HG03139 (cell line): Measurements from ENCODE around the gene PLPPR1.
"Not testable (repeated sequence)": the region's sequence is repeated elsewhere in the genome, so short reads cannot be mapped to it uniquely, and the experiment has no call there.

Experiments used
- ATAC-seq: cut with Tn5 transposase; IDR thresholded peaks from one replicate; pipeline ENCODE4 v1.9.1; 2021; ENCODE audit not compliant: unreplicated experiment

Gene PLPPR1

DNA sequence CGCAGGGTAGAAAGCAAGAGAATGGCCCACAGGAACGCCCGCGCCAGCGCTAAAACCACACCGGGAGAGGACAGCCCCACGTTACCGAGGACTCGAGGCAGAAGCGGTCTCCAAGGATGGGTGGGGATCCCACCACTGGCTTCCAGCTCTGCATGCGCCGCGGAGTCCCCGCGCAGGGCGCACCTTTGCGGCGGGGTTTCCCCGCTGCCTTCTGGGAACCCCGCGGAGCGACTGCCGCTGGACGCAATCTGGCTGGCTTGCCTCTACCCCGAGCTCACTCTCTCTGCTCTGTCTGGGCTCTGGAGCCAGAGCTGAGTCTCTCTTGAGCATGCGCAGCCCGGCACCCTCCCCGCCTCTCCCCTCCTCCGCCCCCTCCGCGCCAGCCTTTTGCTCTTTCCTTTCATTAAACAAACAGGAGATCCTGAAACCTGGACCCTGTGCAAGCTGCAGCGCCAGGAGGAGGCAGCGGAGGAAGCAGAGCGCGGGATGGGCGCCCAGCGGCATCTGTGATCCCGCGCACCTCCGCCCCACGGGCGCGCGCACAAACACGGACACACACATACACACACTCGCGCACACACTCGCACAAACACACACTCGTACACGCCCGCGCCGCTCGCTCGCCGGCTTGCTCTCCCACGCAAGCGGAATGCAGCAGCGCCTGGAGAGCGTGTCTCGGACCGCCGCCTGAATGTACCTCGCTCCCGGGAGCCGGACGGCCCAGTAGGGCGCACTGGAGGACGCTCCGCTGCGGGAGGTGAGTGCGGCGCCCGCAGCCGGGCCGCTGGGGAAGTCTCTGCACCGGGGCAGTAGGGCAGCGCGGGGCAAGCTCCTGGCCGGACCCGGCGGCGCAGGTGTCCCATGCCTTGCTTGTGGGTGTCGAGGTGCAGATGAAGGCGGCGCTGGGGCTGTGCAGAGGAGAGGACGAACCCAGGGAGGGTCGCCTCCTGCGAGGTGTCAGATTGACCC is at the start of gene PLPPR1:
PLPPR1 (plus strand) TSS at position 382 of the 969 bp plus-strand sequence.
- no peak for ATAC-seq

DNA sequence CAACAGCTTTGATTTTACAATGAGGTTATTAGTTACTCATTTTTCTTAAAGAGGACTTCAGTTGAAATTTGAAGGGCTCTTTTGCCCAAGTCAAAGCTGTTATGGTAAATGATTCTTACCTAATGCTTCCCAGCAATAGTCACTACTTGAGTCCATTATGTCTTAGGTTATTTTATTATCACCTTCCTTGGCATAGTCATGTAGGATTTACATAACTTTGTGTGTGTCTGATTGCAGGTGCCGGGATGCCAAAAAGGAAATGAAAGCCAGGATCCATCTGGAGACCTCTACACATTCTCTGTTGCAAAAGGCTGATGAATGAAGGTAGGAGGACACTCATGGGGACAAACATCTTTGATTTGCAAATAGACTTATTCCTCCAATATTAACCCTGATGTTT is 38.8 kb upstream of the PLPPR1 start:
- no peak for ATAC-seq

DNA sequence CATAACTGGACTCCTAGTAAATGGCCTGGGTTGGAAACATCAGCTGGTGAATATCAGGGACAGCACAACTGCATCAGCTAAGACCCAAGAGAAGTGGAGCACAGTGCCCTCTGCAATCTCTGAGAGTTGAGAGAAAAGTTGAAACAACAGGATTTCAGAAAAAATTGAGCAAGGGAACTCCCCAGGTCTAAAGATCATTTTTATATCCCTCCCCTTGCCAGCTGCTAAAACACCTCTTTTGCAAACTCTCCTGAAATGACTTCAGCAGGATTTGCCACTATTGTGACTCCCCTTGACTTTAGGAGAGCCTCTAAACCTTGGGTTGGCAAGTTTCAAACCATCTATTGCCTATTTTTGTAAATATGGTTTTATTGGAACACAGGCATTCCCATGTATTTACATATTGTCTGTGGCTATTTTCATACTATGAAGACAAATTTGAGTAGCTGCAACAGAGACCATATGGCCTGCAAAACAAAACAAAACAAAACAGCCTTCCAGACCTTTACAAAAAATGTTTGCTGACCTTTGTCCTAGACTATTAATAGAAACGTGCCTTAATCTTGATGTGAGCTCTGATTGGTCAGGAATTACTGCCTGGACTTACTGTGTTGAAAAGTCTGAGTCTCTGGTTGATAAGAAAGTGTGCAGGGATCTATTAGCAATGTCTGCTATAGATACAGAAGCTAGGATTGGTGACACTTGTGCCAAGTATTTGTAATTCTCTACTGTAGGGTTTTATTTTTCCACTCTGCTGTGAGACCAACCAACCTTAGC is 37.7 kb upstream of the PLPPR1 start:
- ATAC-seq, result no peak

DNA sequence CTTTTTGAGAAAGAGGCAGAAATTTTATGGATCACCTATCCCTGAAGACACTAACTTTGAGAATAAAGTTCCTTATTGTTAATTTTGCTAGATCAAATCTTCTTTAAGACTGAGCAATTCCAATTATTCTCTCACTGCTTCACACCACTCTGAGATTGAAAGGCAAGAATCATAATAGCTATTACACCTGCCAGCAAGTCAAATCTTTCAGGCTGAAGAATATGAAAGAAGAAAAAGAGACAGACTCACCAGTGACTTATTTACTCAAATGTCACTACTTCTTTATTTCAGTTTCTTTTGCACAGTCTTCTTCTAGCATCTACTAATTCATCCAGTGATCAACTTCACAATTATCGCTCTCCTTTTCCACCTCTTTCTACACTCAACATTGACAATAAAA is 35.9 kb upstream of the PLPPR1 start:
- no peak for ATAC-seq

DNA sequence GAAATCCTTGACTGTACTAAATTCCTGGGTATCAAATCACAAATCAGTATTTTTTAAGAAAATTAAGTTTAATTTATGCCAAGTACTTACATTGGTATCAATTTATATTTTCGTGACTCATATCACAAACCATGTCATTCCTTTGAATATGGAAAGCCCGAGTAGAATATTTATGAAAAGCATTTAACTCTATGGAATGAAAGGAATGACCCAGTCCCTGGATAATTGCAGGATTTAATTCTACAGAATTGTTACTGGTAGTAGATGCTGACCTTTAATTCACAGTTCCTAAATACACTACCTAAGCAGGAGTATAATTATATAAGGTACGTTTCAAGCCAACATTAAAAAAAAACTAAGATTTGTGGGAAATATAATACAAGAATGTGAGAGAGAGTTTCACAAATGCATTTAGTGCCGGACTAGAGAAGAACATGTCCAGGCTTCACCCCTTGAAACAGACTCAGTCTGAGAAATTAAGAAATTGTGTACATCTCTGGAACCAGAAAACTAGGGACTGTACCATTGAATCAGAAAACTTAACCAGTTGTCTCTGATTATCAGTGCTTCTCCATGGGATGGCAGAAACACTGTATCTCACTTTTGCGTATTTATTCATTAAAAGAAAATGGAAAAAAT is 28.5 kb upstream of the PLPPR1 start:
- no peak for ATAC-seq

DNA sequence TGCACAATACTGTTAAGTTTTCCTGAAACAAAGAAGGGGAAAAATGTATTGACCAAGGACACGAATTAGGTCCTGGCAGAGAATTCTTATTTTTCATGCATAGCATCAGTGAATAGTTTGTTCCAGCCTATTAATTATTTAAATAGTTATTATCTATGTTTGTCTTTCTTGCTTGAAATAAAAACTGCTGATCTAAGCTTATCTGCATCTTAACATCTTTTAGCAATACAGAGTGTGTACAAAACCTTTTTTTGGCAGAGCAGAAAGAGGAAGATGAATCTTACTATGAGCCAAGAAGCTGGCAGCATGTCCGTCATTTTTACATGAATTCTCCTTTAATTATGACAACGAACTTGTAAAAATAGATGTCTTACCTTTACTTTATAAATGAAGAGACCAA is 23.3 kb upstream of the PLPPR1 start:
- ATAC-seq, result no peak

DNA sequence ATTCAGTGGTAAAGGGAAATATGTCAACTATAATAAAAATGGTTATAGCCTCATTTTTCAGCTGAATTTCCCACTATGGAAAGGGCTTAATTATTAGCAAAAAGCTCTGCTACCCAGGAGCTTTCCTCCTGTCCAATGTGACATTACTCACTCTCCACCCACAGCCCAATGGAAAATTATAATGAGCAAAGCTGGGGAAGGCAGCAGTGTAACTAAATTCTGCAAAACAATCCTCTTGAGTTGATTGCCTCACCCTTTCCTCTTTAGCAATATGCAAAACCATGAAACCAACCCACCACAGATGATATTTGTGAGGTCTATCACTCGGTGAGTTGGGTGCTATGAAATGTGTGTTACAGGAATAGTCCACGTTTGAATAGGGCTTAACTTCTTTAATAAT is 14.0 kb upstream of the PLPPR1 start:
- no peak for ATAC-seq

DNA sequence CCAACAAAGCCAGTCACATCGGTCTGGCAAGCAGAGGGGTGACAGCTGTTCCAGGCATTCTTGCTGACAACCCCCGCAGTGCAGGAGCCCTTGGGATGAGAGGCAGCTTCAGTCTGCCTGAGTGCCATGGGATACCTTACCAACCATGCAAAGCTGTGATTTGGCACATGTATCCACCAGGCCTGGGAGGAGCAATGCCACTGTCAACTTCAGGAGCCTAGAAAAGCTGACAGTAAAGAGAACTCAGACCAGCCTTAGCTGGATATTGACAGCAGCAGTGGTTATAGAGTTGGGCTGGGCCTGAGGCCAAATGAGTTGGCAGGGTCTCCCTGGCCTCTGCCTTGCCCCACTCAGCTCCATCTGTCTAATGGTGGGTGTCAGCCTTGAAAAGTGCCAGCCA is 10.1 kb upstream of the PLPPR1 start:
- ATAC-seq, result no peak

DNA sequence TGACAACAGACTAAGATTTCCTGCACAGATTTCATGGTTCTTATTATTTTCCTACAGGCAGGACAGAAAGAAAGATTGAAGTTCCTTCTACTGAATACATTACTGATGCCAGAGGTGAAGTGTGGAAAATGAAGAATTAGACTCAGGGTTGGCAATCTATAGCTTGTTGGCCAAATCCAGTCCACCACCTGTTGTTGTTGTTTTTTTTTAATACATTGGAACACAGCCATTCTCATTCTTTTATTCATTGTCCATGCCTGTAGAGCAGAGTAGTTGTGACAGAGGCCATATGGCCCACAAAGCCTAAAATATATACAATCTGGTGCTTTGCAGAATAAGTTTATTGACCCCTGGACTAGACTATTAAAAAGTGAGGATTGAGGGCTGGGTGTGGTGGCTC is 5.8 kb upstream of the PLPPR1 start:
- ATAC-seq, result no peak

DNA sequence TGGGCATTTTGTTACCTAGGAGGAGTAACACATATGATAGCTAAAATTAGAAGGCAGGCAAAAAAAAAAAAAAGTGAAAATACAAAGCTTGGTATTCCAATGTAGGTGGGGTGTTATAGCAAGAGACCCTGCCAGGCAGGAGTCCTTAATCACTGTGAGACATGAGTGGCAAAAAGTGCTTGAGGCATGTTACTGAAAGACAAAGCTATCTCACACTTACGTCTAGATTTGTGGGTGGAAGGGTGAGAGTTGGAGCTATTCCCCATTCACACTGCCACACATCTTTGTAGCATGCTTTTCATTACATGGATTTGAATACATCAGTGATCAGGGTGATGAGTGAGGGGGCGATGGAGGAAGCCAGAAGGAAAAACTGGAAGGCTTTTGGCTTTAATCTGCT is 2.6 kb upstream of the PLPPR1 start:
- no peak for ATAC-seq

DNA sequence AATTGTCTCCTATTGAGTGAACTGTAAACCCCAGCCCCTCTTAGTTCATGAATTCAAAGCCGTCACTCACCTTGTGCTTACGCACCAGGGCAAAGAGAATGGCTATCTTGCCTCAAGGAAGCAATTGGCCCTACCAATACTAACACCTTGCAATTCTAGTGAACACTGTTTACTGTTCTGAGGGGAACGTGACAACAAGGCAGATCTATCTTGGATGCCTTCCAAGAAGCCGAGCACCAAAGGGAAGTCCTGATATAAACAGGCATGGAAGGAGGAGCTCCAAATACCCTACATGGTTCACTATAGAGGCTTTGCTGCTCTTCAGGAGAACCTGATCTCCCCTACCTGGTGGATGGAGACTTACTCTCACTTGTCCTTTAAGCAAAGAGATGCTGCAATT is 1.7 kb upstream of the PLPPR1 start:
- ATAC-seq, result no peak

DNA sequence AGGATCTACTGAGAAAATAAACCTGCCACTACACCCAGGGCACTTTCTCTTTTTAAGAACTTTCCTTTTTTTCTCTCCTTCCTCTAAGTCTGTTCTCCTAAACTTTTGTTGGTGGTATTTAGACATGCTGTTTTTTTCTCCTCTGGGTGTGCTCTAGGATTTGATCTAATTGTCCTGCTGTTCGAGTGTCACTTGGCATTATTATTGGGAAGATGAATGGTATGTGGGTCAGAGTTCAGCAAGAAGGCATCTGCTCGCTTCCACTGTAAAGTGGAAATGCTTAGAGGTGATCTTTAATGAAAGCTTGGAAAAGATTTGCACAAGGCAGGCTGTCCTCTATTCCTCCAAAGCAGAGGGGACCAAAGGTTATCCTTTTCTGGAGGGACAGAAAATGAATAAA is 1.3 kb upstream of the PLPPR1 start:
- no peak for ATAC-seq

DNA sequence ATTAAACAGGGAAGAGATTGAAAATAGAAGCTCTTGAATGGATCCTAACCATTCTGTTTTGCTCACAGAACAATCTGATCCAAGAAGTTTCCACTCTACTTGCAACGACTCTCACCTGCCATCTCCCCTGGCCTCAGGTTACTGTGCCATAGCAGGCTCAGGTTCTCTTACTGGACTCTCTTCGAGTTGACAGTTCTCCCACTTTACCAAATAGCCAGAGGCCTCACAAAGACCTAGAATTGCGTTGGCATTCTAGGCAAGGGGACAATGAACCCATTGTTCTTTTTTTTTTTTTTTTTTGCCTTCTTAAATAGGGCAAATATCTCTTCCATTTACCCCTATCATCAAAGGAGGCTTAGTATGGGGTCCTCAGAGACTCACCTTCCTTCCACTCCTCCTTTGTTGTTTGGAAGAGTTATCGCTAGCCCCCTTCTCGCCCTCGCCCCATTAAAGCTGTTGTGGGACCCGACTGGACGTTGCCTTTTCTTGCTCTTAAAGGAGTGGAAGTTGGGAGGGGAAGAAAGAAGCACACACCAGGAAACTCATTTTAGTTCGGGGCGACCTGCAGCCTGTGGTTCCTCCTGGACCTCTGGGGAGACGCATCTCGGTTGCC is 688 bp upstream of the PLPPR1 start:
- ATAC-seq, result no peak

DNA sequence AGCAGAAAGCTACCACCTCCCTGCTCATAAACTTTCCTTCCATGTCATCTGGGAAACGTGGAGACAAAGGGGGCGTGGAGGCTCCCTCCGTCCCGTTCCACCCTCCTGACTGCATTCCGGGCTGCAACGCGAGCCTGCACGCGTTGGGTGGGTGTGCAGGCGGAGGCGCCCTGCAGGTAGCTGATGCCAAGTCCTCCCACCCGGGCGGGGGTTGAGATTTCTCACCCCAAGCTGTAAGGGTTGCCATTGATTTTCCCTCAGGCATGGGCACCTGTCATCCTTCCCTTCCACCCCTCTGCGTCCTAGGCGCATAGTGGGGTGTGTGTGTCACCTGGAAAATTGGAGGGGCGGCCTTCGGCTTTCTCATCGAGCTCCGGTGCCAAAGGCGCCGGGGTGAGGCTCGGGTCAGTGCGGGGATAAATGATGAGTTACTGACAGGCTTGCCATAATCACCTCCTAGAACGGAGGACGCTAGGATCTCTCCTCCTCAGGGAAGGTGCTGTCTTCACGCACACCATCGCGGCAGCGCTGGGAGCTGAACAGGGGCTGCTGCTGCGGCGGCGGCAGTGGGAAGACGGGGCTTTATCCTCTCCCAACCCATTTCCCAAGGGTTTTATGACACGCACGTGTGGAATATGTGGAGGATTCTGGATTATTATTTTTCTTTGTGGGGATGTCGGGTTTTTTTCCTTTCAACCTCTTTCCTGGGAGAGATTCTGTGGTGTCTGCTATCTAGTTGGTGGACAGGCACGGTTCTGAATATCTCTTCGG is 973 bp downstream of the PLPPR1 start:
- ATAC-seq, result no peak

DNA sequence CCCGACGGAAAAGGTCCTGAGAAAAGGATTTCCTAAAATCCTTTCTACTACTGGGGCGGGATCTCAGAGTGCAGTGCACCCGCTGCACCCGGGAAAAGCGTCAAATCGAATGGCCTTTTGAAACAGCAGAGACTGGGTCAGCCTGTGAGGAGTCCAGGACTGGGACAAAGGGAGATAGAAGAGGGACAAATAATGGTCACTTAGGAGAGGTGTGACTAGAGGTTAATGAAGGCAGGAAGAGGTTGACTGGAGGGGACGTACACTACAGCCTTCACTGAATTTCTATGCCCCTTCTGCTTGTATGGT is 1.5 kb downstream of the PLPPR1 start:
- no peak for ATAC-seq

DNA sequence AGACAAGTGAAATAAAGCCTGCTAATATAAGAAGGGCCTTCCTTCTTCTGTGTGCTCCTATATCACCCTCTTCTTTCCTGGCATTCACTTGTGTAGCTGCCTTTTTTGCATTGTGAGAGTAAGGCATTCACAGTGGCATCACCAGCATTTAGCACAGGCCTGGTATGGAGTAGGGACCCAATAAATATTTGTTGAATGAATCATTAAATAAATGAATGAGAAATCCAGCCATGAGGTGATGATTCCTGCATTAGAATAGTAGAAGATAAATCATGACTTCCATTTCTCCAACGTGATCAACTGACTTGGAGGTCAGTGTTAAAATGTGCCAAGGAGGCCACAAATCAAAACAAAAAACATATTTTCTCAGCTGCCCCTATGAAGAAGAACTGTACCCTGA is 3.9 kb downstream of the PLPPR1 start:
- no peak for ATAC-seq

DNA sequence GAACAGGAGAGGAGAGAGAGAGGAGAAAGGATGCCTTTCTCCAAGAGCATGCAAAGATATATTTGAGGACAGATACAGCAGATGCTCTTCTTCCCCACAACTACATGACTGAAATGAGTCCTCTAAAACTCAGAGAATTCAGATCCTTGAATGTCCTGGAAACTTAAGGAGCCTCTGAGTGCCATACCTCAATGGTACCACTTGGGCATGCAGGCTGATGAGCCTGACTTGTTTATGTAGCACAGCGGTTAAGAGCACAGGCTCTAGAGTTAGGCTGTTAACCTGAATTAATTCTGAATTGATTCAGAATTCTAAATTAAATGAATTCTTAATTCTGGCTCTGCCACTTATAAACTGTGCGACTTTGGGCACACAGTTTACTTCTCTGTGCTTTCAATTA is 5.7 kb downstream of the PLPPR1 start:
- no peak for ATAC-seq

DNA sequence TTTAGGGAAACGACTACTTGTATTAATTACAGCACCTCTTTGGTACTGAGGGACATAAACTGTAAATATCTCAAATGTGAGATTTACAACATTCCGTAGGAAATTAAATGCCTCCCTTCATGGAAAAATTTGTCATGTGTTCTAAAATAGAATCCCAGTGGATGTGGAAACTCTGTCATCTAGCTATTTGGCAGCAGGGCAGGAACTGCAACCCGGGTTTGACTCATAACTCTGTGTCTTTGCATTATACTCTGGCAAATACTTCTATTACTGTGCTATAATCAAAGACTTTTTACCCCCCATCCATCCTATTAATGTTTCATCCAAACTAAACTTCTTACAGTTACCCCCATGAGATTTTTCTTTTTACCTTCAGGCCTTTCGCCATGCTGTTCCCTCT is 6.6 kb downstream of the PLPPR1 start:
- no peak for ATAC-seq

DNA sequence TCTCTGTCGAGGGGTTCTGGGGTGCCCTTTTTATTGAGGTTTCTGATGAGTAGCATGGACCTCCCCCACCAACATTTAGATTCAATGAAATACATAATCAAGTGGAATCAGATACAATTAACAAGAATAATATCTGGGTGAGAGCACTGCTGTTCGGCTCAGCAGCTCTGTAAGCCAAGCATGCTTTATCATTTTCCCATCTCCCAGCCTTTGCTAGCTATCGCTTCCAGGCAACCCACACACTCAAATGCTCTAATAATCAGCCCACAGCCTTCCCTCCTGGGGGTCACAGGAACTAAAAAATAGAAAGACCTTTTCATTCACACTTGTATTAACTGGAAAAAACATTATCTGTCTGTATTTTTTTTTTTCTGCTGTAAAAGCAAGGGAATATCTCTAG is 8.9 kb downstream of the PLPPR1 start:
- ATAC-seq, result no peak

DNA sequence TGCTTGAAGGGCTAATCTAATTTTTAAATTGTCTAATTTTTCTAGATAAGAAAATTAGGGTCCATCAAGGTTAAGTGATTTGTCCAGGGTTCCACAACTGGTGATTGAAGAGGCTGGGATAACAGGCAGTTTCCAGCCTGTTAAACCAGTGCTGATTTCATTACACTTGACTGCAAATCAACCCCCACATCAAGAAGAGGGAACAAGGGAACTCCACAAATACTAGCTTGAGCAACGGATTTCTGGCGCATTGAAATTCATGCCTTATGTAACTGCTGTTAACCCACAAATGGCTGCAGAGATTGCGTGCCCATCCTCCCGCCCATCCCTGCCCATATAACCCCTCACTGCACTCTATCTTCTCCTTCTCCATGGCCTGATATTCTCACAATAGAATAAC is 10.0 kb downstream of the PLPPR1 start:
- ATAC-seq, result no peak

DNA sequence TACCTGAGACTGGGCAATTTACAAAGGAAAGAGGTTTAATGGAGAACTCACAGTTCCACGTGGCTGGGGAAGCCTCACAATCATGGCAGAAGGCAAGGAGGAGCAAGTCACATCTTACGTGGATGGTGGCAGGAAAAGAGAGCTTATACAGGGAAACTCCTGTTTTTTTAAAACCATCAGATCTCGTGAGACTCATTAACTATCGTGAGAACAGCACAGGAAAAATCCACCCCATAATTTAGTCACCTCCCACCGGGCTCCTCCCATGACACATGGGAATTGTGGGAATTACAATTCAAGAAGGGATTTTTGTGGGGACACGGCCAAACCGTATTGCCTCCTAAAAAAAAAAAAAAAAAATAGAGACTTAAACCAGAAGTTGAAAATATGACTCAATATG is 11.1 kb downstream of the PLPPR1 start:
- not testable (repeated sequence) for ATAC-seq
